Neural cell (in vitro differentiated cells): ENCODE results near the gene LPIN3. TPM values are rescaled to one million over a fixed set of nuclear protein-coding genes. Genes with fewer than 3 reads are reported as not detected.

Source experiments
- H2AFZ ChIP-seq: fragments of 200-600, 300-800 bp; sonication (generic), shearing (Covaris generic); 2 replicates; pipeline ENCODE4 v1.6.0; 2014; ENCODE audit warnings: low read depth, mild to moderate bottlenecking, antibody characterized with exemption, low read length, moderate library complexity
- H3F3A ChIP-seq: fragments of 200-600 bp; shearing (Covaris generic); 2 replicates; pipeline ENCODE4 v1.6.1; 2016; ENCODE audit warnings: mild to moderate bottlenecking, moderate library complexity, mixed read lengths, antibody characterized with exemption, low read length; ENCODE audit not compliant: insufficient read depth, poor library complexity, severe bottlenecking
- H3K27ac ChIP-seq: fragments of 200-600, 300-800 bp; sonication (generic), shearing (Covaris generic); 2 replicates; pipeline ENCODE4 v1.5.1; 2014; ENCODE audit warnings: mild to moderate bottlenecking, low read length, moderate library complexity
- H3K27me3 ChIP-seq: fragments of 300-800, 200-600 bp; sonication (generic), shearing (Covaris generic); 2 replicates; pipeline ENCODE4 v1.6.0; 2014; ENCODE audit warnings: mild to moderate bottlenecking, low read depth, low read length, moderate library complexity; ENCODE audit not compliant: insufficient read depth
- H3K36me3 ChIP-seq: fragments of 300-800, 200-600 bp; sonication (generic), shearing (Covaris generic); 2 replicates; pipeline ENCODE4 v1.5.1; 2014; ENCODE audit warnings: mild to moderate bottlenecking, antibody characterized with exemption, low read length, moderate library complexity; ENCODE audit not compliant: insufficient read depth
- H3K4me2 ChIP-seq: fragments of 300-800, 200-600 bp; sonication (generic), shearing (Covaris generic); 2 replicates; pipeline ENCODE4 v1.6.0; 2014; ENCODE audit warnings: mild to moderate bottlenecking, low read length
- H3K4me3 ChIP-seq: fragments of 300-800, 200-600 bp; sonication (generic), shearing (Covaris generic); 2 replicates; pipeline ENCODE4 v1.5.1; 2014; ENCODE audit warnings: mild to moderate bottlenecking, low read length, moderate library complexity
- H3K79me2 ChIP-seq: fragments of 200-600 bp; shearing (Covaris generic); replicated peaks from 2 replicates; pipeline ENCODE4 v1.6.0; 2014; ENCODE audit warnings: mild to moderate bottlenecking, low read length, moderate library complexity; ENCODE audit not compliant: insufficient read depth
- H3K9ac ChIP-seq: fragments of 300-800, 200-600 bp; sonication (generic), shearing (Covaris generic); 2 replicates; pipeline ENCODE4 v1.6.1; 2016; ENCODE audit warnings: mild to moderate bottlenecking, low read length, mixed read lengths
- H3K9me2 ChIP-seq: fragments of 200-600 bp; shearing (Covaris generic); 2 replicates; pipeline ENCODE4 v1.6.1; 2016; ENCODE audit warnings: mild to moderate bottlenecking, low read length, mixed read lengths; ENCODE audit not compliant: insufficient read depth
- H3K9me3 ChIP-seq: fragments of 200-600, 300-800 bp; sonication (generic), shearing (Covaris generic); 2 replicates; pipeline ENCODE4 v1.6.1; 2016; ENCODE audit warnings: mild to moderate bottlenecking, mixed run types, low read length, moderate library complexity, mixed read lengths
- H4K20me1 ChIP-seq: fragments of 200-600 bp; shearing (Covaris generic); 2 replicates; pipeline ENCODE4 v1.6.1; 2016; ENCODE audit warnings: mild to moderate bottlenecking, mixed run types; ENCODE audit not compliant: insufficient read depth
- EP300 ChIP-seq: fragments of 450-650 bp; conservative IDR thresholded peaks from 2 replicates; pipeline ENCODE4 v1.6.1; 2014; ENCODE audit warnings: antibody characterized with exemption, mild to moderate bottlenecking, moderate library complexity; ENCODE audit not compliant: poor library complexity, severe bottlenecking
- EZH2 ChIP-seq: fragments of 200-600, 300-800 bp; shearing (Covaris generic), sonication (generic); IDR thresholded peaks from 2 replicates; pipeline ENCODE4 v1.6.1; 2014; ENCODE audit warnings: antibody characterized with exemption, low read length, borderline replicate concordance, mild to moderate bottlenecking; ENCODE audit not compliant: insufficient read depth, poor library complexity, severe bottlenecking
- MXI1 ChIP-seq: fragments of 450-650 bp; conservative IDR thresholded peaks from 2 replicates; pipeline ENCODE4 v1.6.1; 2014; ENCODE audit warnings: antibody characterized with exemption, mild to moderate bottlenecking; ENCODE audit not compliant: poor library complexity, severe bottlenecking
- POLR2AphosphoS5 ChIP-seq: IDR thresholded peaks from 2 replicates; pipeline ENCODE4 v1.6.1; 2012
- RAD21 ChIP-seq: fragments of 450-650 bp; conservative IDR thresholded peaks from 2 replicates; pipeline ENCODE4 v1.6.1; 2014; ENCODE audit warnings: antibody characterized with exemption, mild to moderate bottlenecking, moderate library complexity
- SMC3 ChIP-seq: fragments of 450-650 bp; conservative IDR thresholded peaks from 2 replicates; pipeline ENCODE4 v1.6.1; 2014; ENCODE audit warnings: antibody characterized with exemption, mild to moderate bottlenecking, moderate library complexity; ENCODE audit not compliant: poor library complexity
- TAF1 ChIP-seq: IDR thresholded peaks from 2 replicates; pipeline ENCODE4 v1.6.1; 2012; ENCODE audit warnings: low read depth
- polyA plus RNA-seq: library from polyadenylated mRNA; depleted of rRNA; stranded (reverse); fragments of >200 nt; gene quantifications from 2 replicates; pipeline ENCODE4 v1.2.3, GENCODE V29; 2014
- TF ChIP-seq, protein P1 (sequence below): IDR thresholded peaks from 2 replicates; pipeline ENCODE4 v1.6.1; 2012; ENCODE audit warnings: borderline replicate concordance
- TF ChIP-seq, protein P2 (sequence below): fragments of 450-650 bp; IDR thresholded peaks from 2 replicates; pipeline ENCODE4 v1.5.1; 2014; ENCODE audit warnings: antibody characterized with exemption, mild to moderate bottlenecking, moderate library complexity; ENCODE audit not compliant: poor library complexity, severe bottlenecking

LPIN3 gene
- polyA plus RNA-seq, 1 donor from 2014 or later: not detected

DNA sequence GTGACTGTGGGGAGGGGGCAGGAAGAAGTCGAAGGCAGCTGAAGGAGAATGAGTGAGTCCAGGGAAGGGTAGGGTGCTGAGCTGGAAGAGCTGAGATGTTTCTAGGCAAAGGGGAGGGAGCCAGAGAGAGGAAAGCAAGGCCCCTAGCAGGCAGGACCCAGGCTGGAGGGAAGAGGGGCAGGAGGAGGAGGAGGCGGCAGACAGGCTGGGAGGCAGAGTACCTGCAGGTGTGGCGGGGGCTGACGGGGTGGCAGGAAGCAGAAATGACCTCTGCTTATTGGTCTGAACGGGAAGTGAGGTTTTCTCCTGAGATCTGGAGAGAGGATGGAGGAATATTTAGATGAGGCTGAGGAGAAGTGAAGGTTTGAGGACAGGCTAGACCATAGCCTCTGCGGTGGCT is 36.7 kb downstream of the LPIN3 start:
- no peak overlapping the region for H3K4me2 ChIP-seq
- no peaks in the 10 kb centered on the region for H3K9me3 ChIP-seq
- no peaks in the 10 kb centered on the region for H3K36me3 ChIP-seq
- H4K20me1 ChIP-seq: no peaks in the 10 kb centered on the region
- no peaks in the 10 kb centered on the region for H3K79me2 ChIP-seq
- no peak overlapping the region for H3K4me3 ChIP-seq
- no peak overlapping the region for H2AFZ ChIP-seq
- H3K9ac ChIP-seq: no peak overlapping the region
- H3K9me2 ChIP-seq: no peaks in the 10 kb centered on the region
- H3K27me3 ChIP-seq: no peaks in the 10 kb centered on the region
- TF ChIP-seq, protein P1, sequence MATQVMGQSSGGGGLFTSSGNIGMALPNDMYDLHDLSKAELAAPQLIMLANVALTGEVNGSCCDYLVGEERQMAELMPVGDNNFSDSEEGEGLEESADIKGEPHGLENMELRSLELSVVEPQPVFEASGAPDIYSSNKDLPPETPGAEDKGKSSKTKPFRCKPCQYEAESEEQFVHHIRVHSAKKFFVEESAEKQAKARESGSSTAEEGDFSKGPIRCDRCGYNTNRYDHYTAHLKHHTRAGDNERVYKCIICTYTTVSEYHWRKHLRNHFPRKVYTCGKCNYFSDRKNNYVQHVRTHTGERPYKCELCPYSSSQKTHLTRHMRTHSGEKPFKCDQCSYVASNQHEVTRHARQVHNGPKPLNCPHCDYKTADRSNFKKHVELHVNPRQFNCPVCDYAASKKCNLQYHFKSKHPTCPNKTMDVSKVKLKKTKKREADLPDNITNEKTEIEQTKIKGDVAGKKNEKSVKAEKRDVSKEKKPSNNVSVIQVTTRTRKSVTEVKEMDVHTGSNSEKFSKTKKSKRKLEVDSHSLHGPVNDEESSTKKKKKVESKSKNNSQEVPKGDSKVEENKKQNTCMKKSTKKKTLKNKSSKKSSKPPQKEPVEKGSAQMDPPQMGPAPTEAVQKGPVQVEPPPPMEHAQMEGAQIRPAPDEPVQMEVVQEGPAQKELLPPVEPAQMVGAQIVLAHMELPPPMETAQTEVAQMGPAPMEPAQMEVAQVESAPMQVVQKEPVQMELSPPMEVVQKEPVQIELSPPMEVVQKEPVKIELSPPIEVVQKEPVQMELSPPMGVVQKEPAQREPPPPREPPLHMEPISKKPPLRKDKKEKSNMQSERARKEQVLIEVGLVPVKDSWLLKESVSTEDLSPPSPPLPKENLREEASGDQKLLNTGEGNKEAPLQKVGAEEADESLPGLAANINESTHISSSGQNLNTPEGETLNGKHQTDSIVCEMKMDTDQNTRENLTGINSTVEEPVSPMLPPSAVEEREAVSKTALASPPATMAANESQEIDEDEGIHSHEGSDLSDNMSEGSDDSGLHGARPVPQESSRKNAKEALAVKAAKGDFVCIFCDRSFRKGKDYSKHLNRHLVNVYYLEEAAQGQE: no peak
- TF ChIP-seq, protein P2, sequence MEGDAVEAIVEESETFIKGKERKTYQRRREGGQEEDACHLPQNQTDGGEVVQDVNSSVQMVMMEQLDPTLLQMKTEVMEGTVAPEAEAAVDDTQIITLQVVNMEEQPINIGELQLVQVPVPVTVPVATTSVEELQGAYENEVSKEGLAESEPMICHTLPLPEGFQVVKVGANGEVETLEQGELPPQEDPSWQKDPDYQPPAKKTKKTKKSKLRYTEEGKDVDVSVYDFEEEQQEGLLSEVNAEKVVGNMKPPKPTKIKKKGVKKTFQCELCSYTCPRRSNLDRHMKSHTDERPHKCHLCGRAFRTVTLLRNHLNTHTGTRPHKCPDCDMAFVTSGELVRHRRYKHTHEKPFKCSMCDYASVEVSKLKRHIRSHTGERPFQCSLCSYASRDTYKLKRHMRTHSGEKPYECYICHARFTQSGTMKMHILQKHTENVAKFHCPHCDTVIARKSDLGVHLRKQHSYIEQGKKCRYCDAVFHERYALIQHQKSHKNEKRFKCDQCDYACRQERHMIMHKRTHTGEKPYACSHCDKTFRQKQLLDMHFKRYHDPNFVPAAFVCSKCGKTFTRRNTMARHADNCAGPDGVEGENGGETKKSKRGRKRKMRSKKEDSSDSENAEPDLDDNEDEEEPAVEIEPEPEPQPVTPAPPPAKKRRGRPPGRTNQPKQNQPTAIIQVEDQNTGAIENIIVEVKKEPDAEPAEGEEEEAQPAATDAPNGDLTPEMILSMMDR: no peak
- no peak for TF ChIP-seq EZH2
- TF ChIP-seq EP300: no peak
- no peak for TF ChIP-seq SMC3
- TF ChIP-seq MXI1: no peak
- TF ChIP-seq POLR2AphosphoS5: no peak
- no peak for TF ChIP-seq TAF1
- no peak for TF ChIP-seq RAD21
- H3K27ac ChIP-seq: no peak overlapping the region
- no peaks in the 10 kb centered on the region for H3F3A ChIP-seq

DNA sequence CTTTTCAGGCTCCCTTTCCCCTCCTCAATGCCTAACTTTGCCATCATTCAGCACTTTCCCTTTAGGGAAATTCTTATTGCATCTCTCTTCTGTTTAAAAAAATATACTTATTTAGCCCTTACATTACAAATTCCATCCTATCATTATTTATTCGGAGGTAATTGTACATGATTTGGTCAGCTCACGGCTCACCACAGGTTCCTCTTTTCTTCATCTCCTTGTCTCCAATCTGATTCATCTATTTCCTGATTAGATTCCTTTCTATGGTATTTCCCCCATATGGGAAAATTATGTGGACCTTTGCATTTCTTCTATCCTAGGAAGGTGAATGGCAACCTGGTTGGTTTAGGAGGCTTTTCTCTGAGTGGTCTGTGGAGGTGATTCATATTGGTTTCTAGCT is 38.9 kb downstream of the LPIN3 start:
- no peak overlapping the region for H2AFZ ChIP-seq
- no peaks in the 10 kb centered on the region for H3K9me3 ChIP-seq
- TF ChIP-seq TAF1 (no peak), MXI1 (no peak), EP300 (no peak), EZH2 (no peak), SMC3 (no peak), POLR2AphosphoS5 (no peak), RAD21 (no peak)
- TF ChIP-seq, protein P1: no peak
- TF ChIP-seq, protein P2: no peak
- no peaks in the 10 kb centered on the region for H3K27me3 ChIP-seq
- H3K79me2 ChIP-seq: no peaks in the 10 kb centered on the region
- H3F3A ChIP-seq: no peaks in the 10 kb centered on the region
- H3K36me3 ChIP-seq: no peaks in the 10 kb centered on the region
- H3K27ac ChIP-seq: no peak overlapping the region
- H4K20me1 ChIP-seq: no peaks in the 10 kb centered on the region
- H3K4me2 ChIP-seq: no peak overlapping the region
- H3K9me2 ChIP-seq: no peaks in the 10 kb centered on the region
- H3K4me3 ChIP-seq: no peak overlapping the region
- no peak overlapping the region for H3K9ac ChIP-seq
